Measurements from ENCODE around the gene AKAP10. TPM values are rescaled to one million over a fixed set of nuclear protein-coding genes. Genes with fewer than 3 reads are reported as not detected.
"Not testable (repeated sequence)": the region's sequence is repeated elsewhere in the genome, so short reads cannot be mapped to it uniquely, and the experiment has no call there.

Gene AKAP10
- total and polyA plus RNA-seq, 2 donors (not counting 1 experiment from before 2014, with no cell fraction given) = 20.6 to 71.2 TPM

GRCh38 chr17:19973156-19973555 is 4.5 kb downstream of the AKAP10 start:
- no CpG with 5 or more reads among the region's 2 CpGs for WGBS (ENCODE audit: insufficient coverage)
- no peaks in the 10 kb centered on the region for H3K27me3 Mint-ChIP-seq
- H3K27me3 ChIP-seq (replicated peaks in 1 of 4; ENCODE audit: control extremely low read depth in 1 of 4, control insufficient read depth in 3 of 4, insufficient read depth in 4 of 4, low read length in 3 of 4) = no peaks in the 10 kb centered on the region
- H3K36me3 ChIP-seq (replicated peaks in 1 of 2; ENCODE audit: control extremely low read depth in 1 of 2, control insufficient read depth in 1 of 2, extremely low read depth in 1 of 2, insufficient read depth in 2 of 2, low read length in 1 of 2) = peaks cover 0 to 29% of the 10 kb centered on the region in 2 experiments
- no peaks in the 10 kb centered on the region for H3K9me3 ChIP-seq (ENCODE audit: control extremely low read depth in 1 of 3, control insufficient read depth in 2 of 3, insufficient read depth in 1 of 3, low read length in 2 of 3)
- peaks cover 97% of the 10 kb centered on the region for H3K79me2 ChIP-seq (ENCODE audit: control insufficient read depth, insufficient read depth, low read length)
- peaks cover 41% of the 10 kb centered on the region for H3K4me1 Mint-ChIP-seq
- no peak overlapping the region for H3K27ac ChIP-seq (ENCODE audit: low read length in 2 of 2)
- peaks cover 14 to 24% of the 10 kb centered on the region in 2 donors for H3K4me1 ChIP-seq (ENCODE audit: control insufficient read depth in 2 of 2, insufficient read depth in 2 of 2, low read length in 2 of 2)
- ATAC-seq (ENCODE audit: low read depth) (no peak), DNase-seq (no peak)
- ChIA-PET CTCF (interaction anchor here (0.6 kb wide), 1 partner anchor 40 kb away, joined by 3 read pairs; no protein-coding TSS in a partner anchor), POLR2A (no interaction called here)
- H3K9ac ChIP-seq (ENCODE audit: low read length) = no peak overlapping the region
- TF ChIP-seq EZH2 (IDR thresholded peaks at IDR 0.05; ENCODE audit: borderline replicate concordance, insufficient read depth, low read depth, low read length, poor library complexity, severe bottlenecking) = no peak
- TF ChIP-seq, protein P1, sequence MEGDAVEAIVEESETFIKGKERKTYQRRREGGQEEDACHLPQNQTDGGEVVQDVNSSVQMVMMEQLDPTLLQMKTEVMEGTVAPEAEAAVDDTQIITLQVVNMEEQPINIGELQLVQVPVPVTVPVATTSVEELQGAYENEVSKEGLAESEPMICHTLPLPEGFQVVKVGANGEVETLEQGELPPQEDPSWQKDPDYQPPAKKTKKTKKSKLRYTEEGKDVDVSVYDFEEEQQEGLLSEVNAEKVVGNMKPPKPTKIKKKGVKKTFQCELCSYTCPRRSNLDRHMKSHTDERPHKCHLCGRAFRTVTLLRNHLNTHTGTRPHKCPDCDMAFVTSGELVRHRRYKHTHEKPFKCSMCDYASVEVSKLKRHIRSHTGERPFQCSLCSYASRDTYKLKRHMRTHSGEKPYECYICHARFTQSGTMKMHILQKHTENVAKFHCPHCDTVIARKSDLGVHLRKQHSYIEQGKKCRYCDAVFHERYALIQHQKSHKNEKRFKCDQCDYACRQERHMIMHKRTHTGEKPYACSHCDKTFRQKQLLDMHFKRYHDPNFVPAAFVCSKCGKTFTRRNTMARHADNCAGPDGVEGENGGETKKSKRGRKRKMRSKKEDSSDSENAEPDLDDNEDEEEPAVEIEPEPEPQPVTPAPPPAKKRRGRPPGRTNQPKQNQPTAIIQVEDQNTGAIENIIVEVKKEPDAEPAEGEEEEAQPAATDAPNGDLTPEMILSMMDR (IDR thresholded peaks at IDR 0.05) = no peak
- intact Hi-C loops (cut with micrococcal nuclease) = loop anchor here (10.0 kb wide), 2 partner anchors 1938 to 1998 kb away; partner anchors contain the start of genes ATPAF2, DRC3, GID4 and TOM1L2
- no peak overlapping the region for H3K4me3 Mint-ChIP-seq
- no peak overlapping the region for H3K4me3 ChIP-seq (ENCODE audit: control extremely low read depth in 1 of 5, extremely low read depth in 1 of 5, insufficient read depth in 1 of 5, low read depth in 2 of 5, low read length in 4 of 5)
- H2AFZ ChIP-seq (ENCODE audit: insufficient read depth, low read depth, low read length, poor library complexity, severe bottlenecking) = no peak overlapping the region
- H4K20me1 ChIP-seq (ENCODE audit: control insufficient read depth, insufficient read depth, low read length, poor library complexity, severe bottlenecking) = peaks cover 46% of the 10 kb centered on the region
- H3K27ac Mint-ChIP-seq = no peak overlapping the region
- no peaks in the 10 kb centered on the region for H3K9me3 Mint-ChIP-seq (ENCODE audit: insufficient read depth)
- H3K4me2 ChIP-seq (replicated peaks; ENCODE audit: low read depth, low read length, poor library complexity, severe bottlenecking) = no peak overlapping the region

DNA sequence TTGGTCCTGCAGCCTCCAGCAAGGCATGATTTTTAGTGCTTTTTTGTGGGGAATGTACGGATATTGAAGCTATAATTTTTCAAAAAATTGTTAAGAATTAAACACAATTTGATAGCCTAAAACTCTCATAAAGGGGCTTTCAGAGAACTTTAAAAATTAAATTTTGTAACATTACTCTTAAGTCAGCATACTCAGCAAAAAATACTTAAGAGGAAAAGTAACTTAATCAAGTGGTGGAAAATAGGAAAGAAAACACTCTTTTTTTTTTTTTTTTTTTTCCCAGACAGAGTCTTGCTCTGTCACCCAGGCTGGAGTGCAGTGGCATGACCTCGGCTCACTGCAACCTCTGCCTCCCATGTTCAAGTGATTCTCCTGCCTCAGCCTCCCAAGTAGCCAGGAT is 14.7 kb downstream of the AKAP10 start:
- H3K4me2 ChIP-seq (replicated peaks; ENCODE audit: low read depth, low read length, poor library complexity, severe bottlenecking); ATAC-seq (ENCODE audit: low read depth); H3K27me3 Mint-ChIP-seq; H3K4me3 Mint-ChIP-seq; intact Hi-C loops (cut with micrococcal nuclease); H2AFZ ChIP-seq (ENCODE audit: insufficient read depth, low read depth, low read length, poor library complexity, severe bottlenecking); H3K4me3 ChIP-seq (ENCODE audit: control extremely low read depth in 1 of 5, extremely low read depth in 1 of 5, insufficient read depth in 1 of 5, low read depth in 2 of 5, low read length in 4 of 5); H3K27ac Mint-ChIP-seq; H3K9me3 Mint-ChIP-seq (ENCODE audit: insufficient read depth); DNase-seq; H3K27me3 ChIP-seq (replicated peaks in 1 of 4; ENCODE audit: control extremely low read depth in 1 of 4, control insufficient read depth in 3 of 4, insufficient read depth in 4 of 4, low read length in 3 of 4); H3K9me3 ChIP-seq (ENCODE audit: control extremely low read depth in 1 of 3, control insufficient read depth in 2 of 3, insufficient read depth in 1 of 3, low read length in 2 of 3); POLR2A ChIA-PET; H3K9ac ChIP-seq (ENCODE audit: low read length); H3K4me1 Mint-ChIP-seq; H3K27ac ChIP-seq (ENCODE audit: low read length in 2 of 2); H3K4me1 ChIP-seq (ENCODE audit: control insufficient read depth in 2 of 2, insufficient read depth in 2 of 2, low read length in 2 of 2): not testable (repeated sequence)
- peaks cover 6 to 52% of the 10 kb centered on the region in 2 experiments for H3K36me3 ChIP-seq (replicated peaks in 1 of 2; ENCODE audit: control extremely low read depth in 1 of 2, control insufficient read depth in 1 of 2, extremely low read depth in 1 of 2, insufficient read depth in 2 of 2, low read length in 1 of 2)
- 60% methylated on average over 1 of the region's 2 CpGs for WGBS (ENCODE audit: insufficient coverage)
- peaks cover 32% of the 10 kb centered on the region for H4K20me1 ChIP-seq (ENCODE audit: control insufficient read depth, insufficient read depth, low read length, poor library complexity, severe bottlenecking)
- peaks cover 67% of the 10 kb centered on the region for H3K79me2 ChIP-seq (ENCODE audit: control insufficient read depth, insufficient read depth, low read length)
- CTCF ChIA-PET = interaction anchor here (0.5 kb wide), 1 partner anchor 18 kb away, joined by 3 read pairs; no protein-coding TSS in a partner anchor

Measured in B cell (primary cell).